Adipose tissue (tissue), 3 donors: ENCODE data around the gene MYF5. TPM values are rescaled to one million over a fixed set of nuclear protein-coding genes. Genes with fewer than 3 reads are reported as not detected.

ENCODE experiments used
- H3K27ac ChIP-seq: one replicate; pipeline ENCODE4 v1.5.1; 2013; ENCODE audit warnings: low read depth, low read length
- WGBS, 3 donors: extraction: QIAGEN DNeasy Blood & Tissue Kit; methylation state at CpG; one replicate each; pipeline ENCODE4 v1.1.7; 2013; 5-methylcytosine and 5-hydroxymethylcytosine counted together
- polyA plus RNA-seq, 3 donors: library from polyadenylated mRNA; stranded (reverse); fragments of 200-250 nt; gene quantifications; one replicate each; pipeline ENCODE4 v1.2.3, GENCODE V29; 2013
- donor health status: healthy with polysubstance abuse.
- donor health status: Bipolar disorder and iron deficiency.
- donor health status: healthy.

The MYF5 gene
- polyA plus RNA-seq, 3 donors, result not detected

DNA sequence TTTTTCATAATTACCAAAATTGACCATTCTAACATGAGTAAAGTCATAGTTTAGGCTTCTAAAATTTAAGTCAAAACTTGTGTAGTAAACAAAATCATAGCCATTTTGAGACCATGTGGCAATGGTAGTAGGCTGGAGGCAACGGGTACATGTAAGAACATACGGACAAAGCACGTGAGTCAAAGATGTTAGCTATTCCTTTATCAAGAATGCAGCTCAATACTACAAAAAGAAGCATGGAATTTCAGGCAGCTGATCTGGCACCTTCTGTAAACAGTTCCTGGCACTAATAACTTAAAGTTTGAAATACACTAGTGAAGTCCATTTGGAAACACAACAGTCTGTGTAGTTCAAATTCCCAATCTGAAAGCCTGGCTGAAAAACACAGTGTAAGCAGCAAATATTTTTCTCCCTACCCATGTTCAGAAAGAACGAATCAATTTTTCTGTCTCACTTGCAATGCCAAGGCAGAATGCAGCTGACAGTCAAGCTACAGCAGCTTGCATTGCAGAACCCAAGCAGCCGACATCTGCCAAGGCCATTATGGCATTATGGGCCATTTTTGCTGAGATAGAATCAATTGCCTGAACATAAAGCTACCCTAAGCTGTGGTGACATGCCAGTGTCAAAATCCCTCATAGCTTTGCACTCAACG lies 29.3 kb downstream of the MYF5 start:
- WGBS, 3 donors, result 33 to 73% (median 67%) methylated on average over 6 of the region's 6 CpGs

GRCh38 chr12:80747800-80748199 lies 31.1 kb downstream of the MYF5 start:
- WGBS, 3 donors, result 58 to 72% (median 65%) methylated on average over 2 of the region's 2 CpGs
- H3K27ac ChIP-seq, result no peak overlapping the region

More for the DNA sequence above, 29.3 kb downstream of the MYF5 start:
- no peak overlapping the region for H3K27ac ChIP-seq

- 68 to 78% (median 76%) methylated on average over 2 of the region's 2 CpGs for WGBS, 3 donors
- no peak overlapping the region for H3K27ac ChIP-seq
Measured at GRCh38 chr12:80749456-80749855, 32.7 kb downstream of the MYF5 start.

- no peak overlapping the region for H3K27ac ChIP-seq
Measured at GRCh38 chr12:80752464-80752863, 35.8 kb downstream of the MYF5 start.

DNA sequence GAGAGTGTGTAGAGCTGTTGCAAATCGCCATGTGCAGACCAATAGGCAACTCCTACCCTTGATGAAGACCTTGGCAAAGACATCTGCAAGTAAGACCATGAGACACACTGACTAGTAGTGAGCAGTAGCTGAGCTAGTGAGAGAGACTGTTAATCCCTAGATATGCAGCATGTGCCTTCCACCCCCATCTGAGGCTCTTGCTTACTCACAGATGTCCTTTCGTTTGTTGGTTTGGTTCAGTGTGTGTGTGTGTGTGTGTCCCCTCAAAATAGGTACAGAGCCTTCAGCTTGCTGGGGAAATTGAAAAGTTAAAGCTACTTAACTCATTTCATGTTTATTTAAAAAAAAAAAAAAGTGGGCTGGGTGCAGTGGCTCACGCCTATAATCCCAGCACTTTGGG lies 37.6 kb downstream of the MYF5 start:
- no peak overlapping the region for H3K27ac ChIP-seq
- WGBS, 3 donors, result 84 to 94% (median 85%) methylated on average over 3 of the region's 3 CpGs

DNA sequence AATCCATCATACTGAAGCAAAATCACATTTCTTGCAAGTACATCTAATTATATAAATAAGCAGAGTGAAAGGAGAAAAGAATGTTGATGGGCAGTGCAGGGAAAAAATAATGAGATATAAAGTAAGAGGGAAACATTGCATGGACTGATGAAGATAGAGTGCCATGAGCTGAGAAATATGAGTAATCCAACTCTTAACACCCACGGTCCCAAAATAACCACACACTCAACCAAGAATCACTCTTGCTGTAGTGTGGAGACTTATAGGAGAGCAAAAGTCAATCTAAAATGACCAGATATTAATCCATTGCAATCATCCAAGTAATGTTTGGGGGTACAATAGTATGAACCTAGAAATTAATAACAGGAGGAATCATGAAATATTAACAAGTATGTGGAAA lies 40.2 kb downstream of the MYF5 start:
- no peak overlapping the region for H3K27ac ChIP-seq
- WGBS, 3 donors, result 76 to 88% (median 87%) methylated on average over 1 of the region's 1 CpG

DNA sequence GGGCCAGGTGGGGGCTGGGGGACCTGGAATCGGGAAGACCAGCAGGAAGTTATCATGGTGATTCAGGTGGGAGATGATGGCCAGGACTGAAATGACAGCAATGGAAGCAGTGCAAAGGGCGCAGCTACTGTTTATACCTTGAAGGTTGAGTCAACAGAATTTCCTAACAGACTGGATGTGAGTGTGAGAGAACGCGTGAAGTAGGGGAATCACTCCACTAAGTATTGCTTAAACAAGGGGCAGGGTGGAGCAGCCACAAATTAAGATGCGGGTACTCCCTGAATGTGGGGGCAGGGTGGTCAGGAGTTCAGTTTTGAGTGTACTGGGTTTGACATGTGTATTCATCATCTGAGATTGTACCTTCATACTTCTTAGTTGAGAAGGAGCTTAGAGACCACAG lies 45.1 kb downstream of the MYF5 start:
- no peak overlapping the region for H3K27ac ChIP-seq
- WGBS, 3 donors, result 49 to 79% (median 77%) methylated on average over 5 of the region's 5 CpGs

DNA sequence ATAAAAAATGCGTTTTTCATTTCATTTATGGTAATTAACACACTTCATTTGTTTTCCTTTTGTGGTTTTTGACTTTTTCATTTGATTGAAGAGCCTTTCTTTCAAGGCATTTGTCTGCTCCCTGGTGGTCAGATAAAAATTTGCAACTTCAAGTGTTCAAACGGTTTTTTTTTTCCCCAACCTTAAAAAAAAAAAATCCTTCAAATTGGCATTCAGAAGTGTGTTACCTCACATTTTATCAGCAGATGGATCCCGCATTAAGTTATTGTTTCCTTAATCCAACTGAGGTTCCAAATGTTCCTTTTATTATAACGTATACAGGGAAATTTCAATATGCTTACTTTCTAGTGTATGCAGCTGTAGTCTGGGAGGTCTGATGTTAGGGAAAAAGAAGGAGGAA lies 47.2 kb downstream of the MYF5 start:
- WGBS, 3 donors, result 3 to 6% (median 4%) methylated on average over 4 of the region's 4 CpGs
- H3K27ac ChIP-seq, result no peak overlapping the region

DNA sequence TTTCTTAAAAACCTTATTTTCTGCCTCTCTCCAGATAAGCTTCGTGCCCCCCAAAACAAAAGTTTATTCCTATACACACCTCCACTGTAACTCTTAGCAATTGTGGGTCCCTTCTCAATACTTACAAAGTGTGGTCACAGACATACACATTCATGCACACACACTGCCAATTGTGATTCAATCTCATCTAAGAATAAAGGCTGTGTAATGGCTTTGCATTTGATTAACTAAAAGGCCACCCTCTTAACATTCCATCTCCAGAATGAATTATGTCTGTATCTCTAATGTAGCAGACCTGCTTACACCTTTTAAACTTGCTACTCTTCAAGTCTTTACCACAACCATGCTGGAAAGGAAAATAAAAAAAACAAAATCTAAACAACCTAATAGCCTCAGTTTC lies 49.5 kb downstream of the MYF5 start:
- WGBS, 3 donors, result 76 to 87% (median 81%) methylated on average over 1 of the region's 1 CpG
- H3K27ac ChIP-seq, result no peak overlapping the region

DNA sequence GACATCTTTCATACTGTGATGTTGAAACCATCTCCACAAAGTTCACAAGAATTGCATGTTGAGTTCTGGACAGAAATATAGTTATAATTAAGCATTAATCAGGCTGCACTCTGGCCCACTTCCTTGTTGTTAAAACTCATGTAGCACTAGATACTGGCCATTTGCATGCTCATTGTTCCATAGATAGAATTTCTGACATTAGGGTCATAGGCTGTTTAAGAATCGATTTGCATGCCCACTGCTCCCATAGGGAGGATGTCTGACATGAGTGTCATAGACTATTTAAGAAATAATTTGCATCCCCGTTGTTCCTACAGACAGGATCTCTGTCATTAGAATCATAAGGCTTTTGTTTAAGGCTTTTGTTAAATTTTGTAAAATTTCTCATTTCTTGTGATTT lies 50.2 kb downstream of the MYF5 start:
- 63 to 68% (median 67%) methylated on average over 2 of the region's 2 CpGs for WGBS, 3 donors
- H3K27ac ChIP-seq, result no peak overlapping the region

Other genes with a start within 250 kb of the MYF5 start
- gene MYF6, start 9.3 kb upstream of the MYF5 start, polyA plus RNA-seq, result 1 to 10 TPM in 1 of 3 donors, under 1 TPM in 2; 0.07 to 1.0 (median 0.18) TPM
- 1 to 10 TPM in 2 of 3 donors, under 1 TPM in 1; 0.53 to 3.1 (median 1.0) TPM for gene LIN7A, start 221.0 kb downstream of the MYF5 start, polyA plus RNA-seq